IMR-90 (cell line): ENCODE measurements around the gene SMTNL1. TPM values are rescaled to one million over a fixed set of nuclear protein-coding genes. Genes with fewer than 3 reads are reported as not detected.

ENCODE experiments used
- ATAC-seq: fragments of 200-7000 bp; cut with Tn5 transposase; 2 replicates; pipeline ENCODE4 v1.9.1; 2020; ENCODE audit warnings: low read depth, mild to moderate bottlenecking, moderate library complexity
- Bru-seq: library from RNA; stranded (reverse); fragments of 400-500 nt; gene quantifications from one replicate; lab custom pipeline; 2021; lab: Mats Ljungman, UMichigan
- BruChase-seq, 2 experiments: library from RNA; stranded (reverse); fragments of 400-500 nt; gene quantifications; one replicate each; lab custom pipeline; 2021; lab: Mats Ljungman, UMichigan
- BruUV-seq: library from RNA; stranded (reverse); fragments of 400-500 nt; replicated peaks from 2 replicates; lab custom pipeline; 2021; lab: Mats Ljungman, UMichigan
- CTCF ChIA-PET: fragments of 300-600 bp; formaldehyde crosslinking; extraction: SDS; loops from one replicate; lab custom pipeline; 2021; ENCODE audit warnings: antibody characterized with exemption; lab: Yijun Ruan, JAX
- POLR2A ChIA-PET: fragments of 300-600 bp; sonication (Branson Sonifier 250); formaldehyde crosslinking; loops from one replicate; lab custom pipeline; 2022; ENCODE audit warnings: antibody characterized with exemption; ENCODE audit not compliant: unreplicated experiment; lab: Charles Lee
- DNase-seq: peaks from one replicate; pipeline ENCODE4 v3.0.0; 2013
- H2AFZ ChIP-seq: replicated peaks from 2 replicates; pipeline ENCODE3; 2013; ENCODE audit warnings: low read length, mild to moderate bottlenecking; ENCODE audit not compliant: poor library complexity
- H2AK5ac ChIP-seq: 2 replicates; pipeline ENCODE4 v1.6.1; 2013; ENCODE audit warnings: low read depth, low read length, inconsistent platforms
- H2AK9ac ChIP-seq: replicated peaks from 2 replicates; pipeline ENCODE3; 2013; ENCODE audit warnings: mild to moderate bottlenecking, low read depth, low read length, moderate library complexity; ENCODE audit not compliant: poor library complexity
- H2BK120ac ChIP-seq: 2 replicates; pipeline ENCODE4 v1.6.1; 2013; ENCODE audit warnings: low read depth, low read length, inconsistent platforms
- H2BK15ac ChIP-seq: 3 replicates; pipeline ENCODE4 v1.6.1; 2013; ENCODE audit warnings: low read depth, low read length, inconsistent platforms
- H2BK20ac ChIP-seq: 2 replicates; pipeline ENCODE4 v1.6.1; 2013; ENCODE audit warnings: low read depth, mild to moderate bottlenecking, inconsistent platforms, low read length, moderate library complexity
- H2BK5ac ChIP-seq: 2 replicates; pipeline ENCODE4 v1.6.1; 2013; ENCODE audit warnings: mild to moderate bottlenecking, low read depth, low read length, inconsistent platforms; ENCODE audit not compliant: poor library complexity, severe bottlenecking
- H3K14ac ChIP-seq: replicated peaks from 2 replicates; pipeline ENCODE4 v1.6.1; 2013; ENCODE audit warnings: low read depth, low read length, inconsistent platforms
- H3K18ac ChIP-seq: 2 replicates; pipeline ENCODE4 v1.6.1; 2013; ENCODE audit warnings: low read depth, low read length, control low read depth
- H3K23ac ChIP-seq: 2 replicates; pipeline ENCODE4 v1.6.1; 2013; ENCODE audit warnings: low read depth, low read length, inconsistent platforms
- H3K27ac ChIP-seq: 2 replicates; pipeline ENCODE4 v1.5.1; 2013; ENCODE audit warnings: mild to moderate bottlenecking, control low read depth, low read length; ENCODE audit not compliant: insufficient read depth
- H3K27me3 ChIP-seq: 2 replicates; pipeline ENCODE4 v1.6.1; 2013; ENCODE audit warnings: low read length; ENCODE audit not compliant: control insufficient read depth, insufficient read depth
- H3K36me3 ChIP-seq: 2 replicates; pipeline ENCODE4 v1.6.1; 2013; ENCODE audit warnings: low read length, mixed read lengths; ENCODE audit not compliant: control insufficient read depth, insufficient read depth
- H3K4ac ChIP-seq: 2 replicates; pipeline ENCODE4 v1.6.1; 2013; ENCODE audit warnings: low read depth, low read length, inconsistent platforms
- H3K4me1 ChIP-seq: 2 replicates; pipeline ENCODE4 v1.6.1; 2013; ENCODE audit warnings: low read length, mixed read lengths; ENCODE audit not compliant: control insufficient read depth, insufficient read depth
- H3K4me2 ChIP-seq: 2 replicates; pipeline ENCODE4 v1.6.1; 2013; ENCODE audit warnings: low read depth, mild to moderate bottlenecking, control low read depth, low read length, moderate library complexity
- H3K4me3 ChIP-seq: 2 replicates; pipeline ENCODE4 v1.5.1; 2013; ENCODE audit warnings: low read depth, mild to moderate bottlenecking, control low read depth, low read length, moderate library complexity; ENCODE audit not compliant: insufficient read depth
- H3K56ac ChIP-seq: 2 replicates; pipeline ENCODE4 v1.6.1; 2013; ENCODE audit warnings: low read length, inconsistent platforms; ENCODE audit not compliant: insufficient read depth; ENCODE audit errors: extremely low read depth
- H3K79me1 ChIP-seq, 2 experiments: 2 replicates each; pipeline ENCODE4 v1.6.1; 2013; ENCODE audit warnings: low read length in 2 of 2, inconsistent platforms in 1 of 2, low read depth in 1 of 2
- H3K9ac ChIP-seq: 2 replicates; pipeline ENCODE4 v1.6.1; 2013; ENCODE audit warnings: low read depth, low read length, control low read depth
- H3K9me1 ChIP-seq: 2 replicates; pipeline ENCODE4 v1.6.1; 2013; ENCODE audit warnings: low read length, inconsistent platforms; ENCODE audit not compliant: insufficient read depth
- H3K9me3 ChIP-seq: 2 replicates; pipeline ENCODE4 v1.6.1; 2013; ENCODE audit warnings: low read length; ENCODE audit not compliant: control insufficient read depth, insufficient read depth
- H4K20me1 ChIP-seq: 2 replicates; pipeline ENCODE4 v1.6.1; 2013; ENCODE audit warnings: low read length, inconsistent platforms; ENCODE audit not compliant: insufficient read depth
- H4K5ac ChIP-seq: 2 replicates; pipeline ENCODE4 v1.6.1; 2013; ENCODE audit warnings: mild to moderate bottlenecking, low read depth, low read length, control low read depth
- H4K8ac ChIP-seq, 2 experiments: 2 replicates each; pipeline ENCODE4 v1.6.1; 2013; ENCODE audit warnings: low read depth in 2 of 2, low read length in 2 of 2, control low read depth in 1 of 2, inconsistent platforms in 1 of 2
- H4K91ac ChIP-seq: 2 replicates; pipeline ENCODE4 v1.6.1; 2013; ENCODE audit warnings: low read depth, low read length, inconsistent platforms; ENCODE audit not compliant: insufficient read depth
- BHLHE40 ChIP-seq: fragments of 150-350 bp; IDR thresholded peaks from 2 replicates; pipeline ENCODE4 v1.6.1; 2016; ENCODE audit warnings: mild to moderate bottlenecking, low read depth, low read length
- CEBPB ChIP-seq: IDR thresholded peaks from 2 replicates; pipeline ENCODE4 v1.6.1; 2012; ENCODE audit warnings: low read depth, low read length, improper control_type of control experiment
- ELK1 ChIP-seq: fragments of 150-350 bp; IDR thresholded peaks from 2 replicates; pipeline ENCODE4 v1.6.1; 2016; ENCODE audit warnings: low read depth, mild to moderate bottlenecking, low read length, moderate library complexity, borderline replicate concordance
- FOS ChIP-seq: fragments of 150-350 bp; IDR thresholded peaks from 2 replicates; pipeline ENCODE4 v1.6.1; 2016; ENCODE audit warnings: low read depth, low read length
- MAZ ChIP-seq: IDR thresholded peaks from 2 replicates; pipeline ENCODE4 v1.6.1; 2012; ENCODE audit warnings: low read depth, mild to moderate bottlenecking, low read length, improper control_type of control experiment, moderate library complexity, borderline replicate concordance
- MXI1 ChIP-seq: IDR thresholded peaks from 2 replicates; pipeline ENCODE4 v1.6.1; 2012; ENCODE audit warnings: low read depth, mild to moderate bottlenecking, low read length, moderate library complexity, borderline replicate concordance
- NFE2L2 ChIP-seq: fragments of 150-350 bp; IDR thresholded peaks from 2 replicates; pipeline ENCODE4 v1.6.1; 2016; ENCODE audit warnings: low read depth, mild to moderate bottlenecking, low read length
- RAD21 ChIP-seq: IDR thresholded peaks from 2 replicates; pipeline ENCODE4 v1.6.1; 2012; ENCODE audit warnings: low read length, improper control_type of control experiment
- RCOR1 ChIP-seq: IDR thresholded peaks from 2 replicates; pipeline ENCODE4 v1.6.1; 2012; ENCODE audit warnings: mild to moderate bottlenecking, low read length, improper control_type of control experiment; ENCODE audit not compliant: insufficient replicate concordance
- SMC3 ChIP-seq: fragments of 150-350 bp; IDR thresholded peaks from 2 replicates; pipeline ENCODE4 v1.6.1; 2016; ENCODE audit warnings: low read depth, mild to moderate bottlenecking, antibody characterized with exemption, low read length, moderate library complexity
- WGBS, 2 experiments: methylation state at CpG; one replicate each; pipeline versions ENCODE4 v1.1.5 to v1.1.7; 2013; ENCODE audit warnings: missing lambda C conversion rate in 2 of 2; ENCODE audit not compliant: insufficient read length in 1 of 2; ENCODE audit errors: extremely low coverage in 2 of 2; 5-methylcytosine and 5-hydroxymethylcytosine counted together
- dilution Hi-C: fragments of 300-500 bp; cut with HindIII; formaldehyde crosslinking; loops from one replicate; pipeline ENCODE4 v1.14.3; 2018; ENCODE audit warnings: low sequenced_read_pairs; ENCODE audit not compliant: unreplicated experiment
- in situ Hi-C: fragments of 300-500 bp; cut with MboI; formaldehyde crosslinking; loops from 3 replicates; pipeline ENCODE4 v1.14.3; 2019; ENCODE audit warnings: low sequenced_read_pairs, inconsistent platforms, mixed read lengths
- intact Hi-C: fragments of 100-400 bp; cut with micrococcal nuclease; formaldehyde crosslinking; loops from 2 replicates; pipeline ENCODE4 v1.10.0; 2022
- long read RNA-seq: library from polyadenylated mRNA; unstranded; transcript quantifications from one replicate; pipeline ENCODE4 v2.0.0, GENCODE V29; 2021; ENCODE audit not compliant: unreplicated experiment
- polyA plus RNA-seq, 3 experiments: library from polyadenylated mRNA; depleted of rRNA; stranded (reverse); fragments of >200 nt; gene quantifications; 2 replicates each; pipeline ENCODE4 v1.2.3, GENCODE V29; 2012; ENCODE audit warnings: low replicate concordance in 1 of 3
- total RNA-seq: library from RNA; depleted of rRNA; stranded (reverse); fragments of >200 nt; gene quantifications from 2 replicates; pipeline ENCODE4 v1.2.3, GENCODE V29; 2012; rRNA removed
- TF ChIP-seq, protein P1 (sequence below): fragments of 150-350 bp; IDR thresholded peaks from 2 replicates; pipeline ENCODE4 v1.6.1; 2017; ENCODE audit warnings: mild to moderate bottlenecking, antibody characterized with exemption, low read length, low read depth

Gene SMTNL1, protein sequence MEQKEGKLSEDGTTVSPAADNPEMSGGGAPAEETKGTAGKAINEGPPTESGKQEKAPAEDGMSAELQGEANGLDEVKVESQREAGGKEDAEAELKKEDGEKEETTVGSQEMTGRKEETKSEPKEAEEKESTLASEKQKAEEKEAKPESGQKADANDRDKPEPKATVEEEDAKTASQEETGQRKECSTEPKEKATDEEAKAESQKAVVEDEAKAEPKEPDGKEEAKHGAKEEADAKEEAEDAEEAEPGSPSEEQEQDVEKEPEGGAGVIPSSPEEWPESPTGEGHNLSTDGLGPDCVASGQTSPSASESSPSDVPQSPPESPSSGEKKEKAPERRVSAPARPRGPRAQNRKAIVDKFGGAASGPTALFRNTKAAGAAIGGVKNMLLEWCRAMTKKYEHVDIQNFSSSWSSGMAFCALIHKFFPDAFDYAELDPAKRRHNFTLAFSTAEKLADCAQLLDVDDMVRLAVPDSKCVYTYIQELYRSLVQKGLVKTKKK
- total RNA-seq (not detected in 2 replicates), polyA plus RNA-seq (2012; rRNA removed) (not detected in 2 replicates), Bru-seq, nascent RNA (not detected), BruChase-seq, experiment 1, labeled RNA remaining after a 6-hour chase (not detected), BruChase-seq, experiment 2, labeled RNA remaining after a 2-hour chase (not detected)
- polyA plus RNA-seq (2012; cell fraction: cytosol; rRNA removed) = not detected in 2 replicates
- polyA plus RNA-seq (2012; cell fraction: nucleus; rRNA removed; ENCODE audit: low replicate concordance) = not detected in 2 replicates
- long read RNA-seq, partial matches to known transcripts = 0 of 1 reads
- long read RNA-seq, other reads (novel, unspliced or antisense) = 1 of 1 reads

DNA sequence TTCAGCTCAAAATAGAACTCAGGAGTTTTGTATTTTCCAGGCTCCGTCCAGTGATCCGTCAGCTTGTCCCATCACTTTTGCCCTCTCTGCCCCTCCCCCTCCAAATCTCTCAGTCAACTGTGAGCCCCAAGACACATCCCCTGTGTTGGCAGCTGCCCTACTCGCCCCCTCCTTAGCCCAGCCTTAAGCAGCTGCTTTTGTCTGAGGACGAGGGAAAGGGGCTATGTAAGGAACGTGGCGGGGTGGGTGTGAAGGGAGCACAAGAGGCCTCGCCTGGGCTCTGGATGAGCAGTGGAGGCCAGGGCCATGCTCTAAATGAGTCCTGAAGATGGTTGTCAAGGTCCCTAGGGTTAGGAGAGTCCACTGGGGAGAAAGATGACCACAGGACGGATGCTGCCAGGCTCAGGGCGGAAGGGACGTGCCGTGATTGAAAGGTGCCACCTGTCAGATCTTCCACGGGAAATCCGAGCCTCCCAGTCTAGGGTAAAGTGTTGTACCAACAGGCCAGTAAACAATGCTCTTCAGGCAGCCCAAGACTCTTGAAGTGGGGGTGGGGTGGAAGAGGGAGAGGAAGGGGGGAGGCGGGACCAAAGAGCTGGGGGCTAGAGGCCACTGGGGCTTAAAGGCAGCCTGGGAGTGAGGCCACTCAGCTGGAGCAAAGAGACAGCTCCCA is at the start of gene SMTNL1:
Gene SMTNL1 (plus strand): TSS at position 649 of the 673 bp plus-strand sequence. CDS start 5,048 bp downstream, outside the sequence.
- H3K14ac ChIP-seq = no peak within 1 kb of the TSS
- H3K79me1 ChIP-seq = no peaks in the 10 kb centered on the region
- no peak within 1 kb of the TSS for H2AK9ac ChIP-seq
- H3K4ac ChIP-seq = no peak within 1 kb of the TSS
- no peaks in the 10 kb centered on the region for H3K9me1 ChIP-seq
- H4K8ac ChIP-seq = no peak within 1 kb of the TSS
- no TSS peak for BruUV-seq
- intact Hi-C loops = no loop called here
- peak within 1 kb of the TSS; percentile 44 for H2AFZ ChIP-seq
- H3K4me2 ChIP-seq = no peak within 1 kb of the TSS
- WGBS, 2 experiments = 21% methylated on average over 8 of the region's 14 CpGs; no CpG with 5 or more reads in 1 of the 2 experiments
- no peak within 1 kb of the TSS for H3K27ac ChIP-seq
- H3K27me3 ChIP-seq = peaks cover 25% of the 10 kb centered on the region
- H3K36me3 ChIP-seq = no peaks in the 10 kb centered on the region
- H3K4me1 ChIP-seq = no peaks in the 10 kb centered on the region; the same call in 1 of the 2 replicates
- no peak within 1 kb of the TSS for H2AK5ac ChIP-seq
- no peak within 1 kb of the TSS for H2BK120ac ChIP-seq
- no peaks in the 10 kb centered on the region for H3K9me3 ChIP-seq
- H3K23ac ChIP-seq = no peak within 1 kb of the TSS
- DNase-seq (no peak), ATAC-seq (no peak)
- dilution Hi-C loops = no loop called here
- H4K5ac ChIP-seq = no peak within 1 kb of the TSS
- no peak within 1 kb of the TSS for H4K91ac ChIP-seq
- no peak within 1 kb of the TSS for H2BK20ac ChIP-seq
- POLR2A ChIA-PET = no interaction called here
- H3K56ac ChIP-seq = no peak within 1 kb of the TSS
- no peak within 1 kb of the TSS for H3K9ac ChIP-seq
- H3K18ac ChIP-seq = no peak within 1 kb of the TSS
- H4K20me1 ChIP-seq = no peaks in the 10 kb centered on the region
- no peak within 1 kb of the TSS for H2BK15ac ChIP-seq
- H3K4me3 ChIP-seq = no peak within 1 kb of the TSS
- in situ Hi-C loops = no loop called here
- no peak within 1 kb of the TSS for H2BK5ac ChIP-seq
- CTCF ChIA-PET = no interaction called here
- TF ChIP-seq CEBPB (no peak), FOS (no peak), NFE2L2 (no peak), RAD21 (no peak), SMC3 (no peak), MAZ (no peak), BHLHE40 (no peak), ELK1 (no peak), RCOR1 (no peak), MXI1 (no peak)
- TF ChIP-seq, protein P1, sequence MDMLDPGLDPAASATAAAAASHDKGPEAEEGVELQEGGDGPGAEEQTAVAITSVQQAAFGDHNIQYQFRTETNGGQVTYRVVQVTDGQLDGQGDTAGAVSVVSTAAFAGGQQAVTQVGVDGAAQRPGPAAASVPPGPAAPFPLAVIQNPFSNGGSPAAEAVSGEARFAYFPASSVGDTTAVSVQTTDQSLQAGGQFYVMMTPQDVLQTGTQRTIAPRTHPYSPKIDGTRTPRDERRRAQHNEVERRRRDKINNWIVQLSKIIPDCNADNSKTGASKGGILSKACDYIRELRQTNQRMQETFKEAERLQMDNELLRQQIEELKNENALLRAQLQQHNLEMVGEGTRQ = no peak
